Neutrophil (primary cell): ENCODE measurements around the gene KCNJ9.
"Not testable (repeated sequence)": the region's sequence is repeated elsewhere in the genome, so short reads cannot be mapped to it uniquely, and the experiment has no call there.

Experiments
- H3K27ac ChIP-seq: fragments of 200-600 bp; sonication (generic); 2 replicates; pipeline ENCODE4 v1.5.1; 2016; ENCODE audit warnings: mild to moderate bottlenecking, moderate library complexity
- H3K27me3 ChIP-seq: fragments of 200-600 bp; sonication (generic); 2 replicates; pipeline ENCODE4 v1.6.0; 2016; ENCODE audit warnings: mild to moderate bottlenecking
- H3K36me3 ChIP-seq: fragments of 200-600 bp; sonication (generic); 2 replicates; pipeline ENCODE4 v1.5.1; 2017
- H3K4me1 ChIP-seq, 2 experiments: fragments of 200-600 bp in 1 of 2; sonication (generic) in 1 of 2; 1 replicate in 1 of 2; 2 replicates in 1 of 2; pipeline versions ENCODE4 v1.5.1 to v1.6.1; 2013 to 2016; ENCODE audit warnings: low read depth in 1 of 2, low read length in 1 of 2, mild to moderate bottlenecking in 1 of 2, moderate library complexity in 1 of 2; ENCODE audit not compliant: control insufficient read depth in 1 of 2, insufficient read depth in 1 of 2
- H3K4me3 ChIP-seq, 2 experiments: fragments of 200-600 bp in 1 of 2; sonication (generic) in 1 of 2; 1 replicate in 1 of 2; 2 replicates in 1 of 2; pipeline ENCODE4 v1.5.1; 2013 to 2016; ENCODE audit warnings: low read depth in 1 of 2, low read length in 1 of 2, mild to moderate bottlenecking in 1 of 2, moderate library complexity in 1 of 2
- H3K9me3 ChIP-seq: fragments of 200-600 bp; sonication (generic); 2 replicates; pipeline ENCODE4 v1.5.1; 2016
- TF ChIP-seq, protein P1 (sequence below): fragments of 200-600 bp; sonication (generic); IDR thresholded peaks from 2 replicates; pipeline ENCODE4 v1.5.1; 2016; ENCODE audit warnings: antibody characterized with exemption

The KCNJ9 gene

DNA sequence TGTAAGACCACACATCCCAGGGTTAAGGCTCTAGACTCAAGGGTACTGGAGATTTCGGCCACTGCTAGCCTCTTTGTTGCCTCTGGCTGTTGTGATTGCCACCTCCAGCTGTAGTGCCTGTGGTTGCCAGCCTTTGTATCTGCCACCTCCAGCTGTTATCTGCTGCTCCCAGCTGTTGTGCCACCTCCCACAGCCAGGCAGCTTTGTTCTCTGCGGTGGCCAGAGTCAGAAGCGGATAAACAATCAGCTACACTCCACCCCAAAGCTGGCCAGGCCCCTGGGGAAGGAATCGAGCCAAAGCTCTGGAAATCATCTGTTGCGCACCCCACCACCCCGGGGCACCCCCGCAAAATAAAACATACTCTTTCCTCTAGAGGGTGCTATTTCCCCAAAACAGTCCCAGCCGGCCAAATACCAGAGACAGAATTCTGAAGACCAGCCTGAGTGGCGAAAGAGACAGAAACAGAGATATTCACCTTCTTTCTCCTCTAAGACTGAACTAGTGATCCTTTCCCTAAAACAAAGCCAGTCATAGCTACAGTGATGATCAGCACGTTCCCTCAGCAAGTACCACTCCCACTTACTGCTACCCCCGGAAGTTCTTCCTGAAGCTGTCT lies 34.7 kb upstream of the KCNJ9 start:
- Histone ChIP-seq H3K4me3 (peak overlapping the region in 1 of 2 experiments; percentile 8), H3K36me3 (no peaks in the 10 kb centered on the region), H3K9me3 (no peaks in the 10 kb centered on the region), H3K27ac (no peak overlapping the region), H3K27me3 (peaks cover 56% of the 10 kb centered on the region), H3K4me1 (peaks cover 4 to 9% of the 10 kb centered on the region in 2 experiments)
- TF ChIP-seq, protein P1, sequence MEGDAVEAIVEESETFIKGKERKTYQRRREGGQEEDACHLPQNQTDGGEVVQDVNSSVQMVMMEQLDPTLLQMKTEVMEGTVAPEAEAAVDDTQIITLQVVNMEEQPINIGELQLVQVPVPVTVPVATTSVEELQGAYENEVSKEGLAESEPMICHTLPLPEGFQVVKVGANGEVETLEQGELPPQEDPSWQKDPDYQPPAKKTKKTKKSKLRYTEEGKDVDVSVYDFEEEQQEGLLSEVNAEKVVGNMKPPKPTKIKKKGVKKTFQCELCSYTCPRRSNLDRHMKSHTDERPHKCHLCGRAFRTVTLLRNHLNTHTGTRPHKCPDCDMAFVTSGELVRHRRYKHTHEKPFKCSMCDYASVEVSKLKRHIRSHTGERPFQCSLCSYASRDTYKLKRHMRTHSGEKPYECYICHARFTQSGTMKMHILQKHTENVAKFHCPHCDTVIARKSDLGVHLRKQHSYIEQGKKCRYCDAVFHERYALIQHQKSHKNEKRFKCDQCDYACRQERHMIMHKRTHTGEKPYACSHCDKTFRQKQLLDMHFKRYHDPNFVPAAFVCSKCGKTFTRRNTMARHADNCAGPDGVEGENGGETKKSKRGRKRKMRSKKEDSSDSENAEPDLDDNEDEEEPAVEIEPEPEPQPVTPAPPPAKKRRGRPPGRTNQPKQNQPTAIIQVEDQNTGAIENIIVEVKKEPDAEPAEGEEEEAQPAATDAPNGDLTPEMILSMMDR = no peak

- no peaks in the 10 kb centered on the region for H3K36me3 ChIP-seq
- TF ChIP-seq, protein P1 = no peak
- peaks cover 64% of the 10 kb centered on the region for H3K27me3 ChIP-seq
- peak overlapping the region in 1 of 2 experiments; percentile 8 for H3K4me3 ChIP-seq
- peaks cover 4 to 9% of the 10 kb centered on the region in 2 experiments for H3K4me1 ChIP-seq
- no peaks in the 10 kb centered on the region for H3K9me3 ChIP-seq
- H3K27ac ChIP-seq = no peak overlapping the region
These were observed 34.0 kb upstream of the KCNJ9 start for GRCh38 chr1:160047111-160047991.

- Histone ChIP-seq H3K4me1 (peaks cover 4 to 9% of the 10 kb centered on the region in 2 experiments), H3K9me3 (no peaks in the 10 kb centered on the region), H3K36me3 (no peaks in the 10 kb centered on the region), H3K4me3 (no peak overlapping the region), H3K27me3 (peaks cover 73% of the 10 kb centered on the region), H3K27ac (no peak overlapping the region)
- TF ChIP-seq, protein P1 = no peak
These were observed 33.0 kb upstream of the KCNJ9 start for GRCh38 chr1:160048335-160048734.

- Histone ChIP-seq H3K27me3 (peaks cover 72% of the 10 kb centered on the region), H3K4me3 (no peak overlapping the region), H3K27ac (no peak overlapping the region), H3K9me3 (no peaks in the 10 kb centered on the region), H3K4me1 (peaks cover 4 to 9% of the 10 kb centered on the region in 2 experiments), H3K36me3 (no peaks in the 10 kb centered on the region)
- TF ChIP-seq, protein P1 = no peak
These were observed 32.2 kb upstream of the KCNJ9 start for GRCh38 chr1:160049101-160049500.

- not testable (repeated sequence) for H3K9me3 ChIP-seq, H3K4me1 ChIP-seq
- H3K27me3 ChIP-seq = peaks cover 61% of the 10 kb centered on the region
These were observed 31.2 kb upstream of the KCNJ9 start for GRCh38 chr1:160050182-160050581.

GRCh38 chr1:160050619-160051018 lies 30.7 kb upstream of the KCNJ9 start:
- no peaks in the 10 kb centered on the region for H3K9me3 ChIP-seq
- H3K4me3 ChIP-seq = no peak overlapping the region
- H3K27ac ChIP-seq = no peak overlapping the region
- peaks cover 4 to 9% of the 10 kb centered on the region in 2 experiments for H3K4me1 ChIP-seq
- TF ChIP-seq, protein P1 = no peak
- no peaks in the 10 kb centered on the region for H3K36me3 ChIP-seq
- peaks cover 59% of the 10 kb centered on the region for H3K27me3 ChIP-seq

More at GRCh38 chr1:160050182-160050581, 31.2 kb upstream of the KCNJ9 start:
- not testable (repeated sequence) for H3K27ac ChIP-seq, H3K4me3 ChIP-seq, H3K36me3 ChIP-seq
